Cerebellar nuclear complex (tissue), 1 donor: ENCODE measurements around the gene ARHGAP29.
A peak's percentile ranks its signal among the peaks of the same experiment; 100 is the strongest.

Experiments used
- DNase-seq, 2 experiments: peaks; one replicate each; lab custom pipeline; 2025; lab: John Stamatoyannopoulos, UW

The ARHGAP29 gene

DNA sequence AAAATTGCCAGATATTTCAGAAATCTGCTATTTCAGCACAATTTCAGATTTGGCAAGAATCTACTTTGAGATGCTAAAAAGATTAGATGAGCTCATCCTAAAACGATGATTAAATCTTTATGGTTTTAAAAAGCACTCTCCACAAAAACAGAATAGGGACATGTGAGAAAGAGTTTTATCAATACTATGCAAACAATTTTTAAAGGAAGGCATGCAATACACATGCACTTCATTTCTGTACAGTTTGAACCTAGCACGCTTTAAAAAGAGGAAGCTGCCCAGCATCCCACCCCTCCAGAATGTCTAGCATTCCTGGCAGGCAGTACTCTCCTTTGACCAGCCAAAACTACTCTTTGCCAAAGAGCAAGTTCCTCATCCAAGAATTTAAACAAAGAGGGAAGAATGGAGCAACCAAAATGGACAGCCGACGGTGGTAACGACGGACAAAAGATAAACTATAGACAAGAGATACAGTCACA is 1.3 kb downstream of the ARHGAP29 start:
- no peak for DNase-seq

DNA sequence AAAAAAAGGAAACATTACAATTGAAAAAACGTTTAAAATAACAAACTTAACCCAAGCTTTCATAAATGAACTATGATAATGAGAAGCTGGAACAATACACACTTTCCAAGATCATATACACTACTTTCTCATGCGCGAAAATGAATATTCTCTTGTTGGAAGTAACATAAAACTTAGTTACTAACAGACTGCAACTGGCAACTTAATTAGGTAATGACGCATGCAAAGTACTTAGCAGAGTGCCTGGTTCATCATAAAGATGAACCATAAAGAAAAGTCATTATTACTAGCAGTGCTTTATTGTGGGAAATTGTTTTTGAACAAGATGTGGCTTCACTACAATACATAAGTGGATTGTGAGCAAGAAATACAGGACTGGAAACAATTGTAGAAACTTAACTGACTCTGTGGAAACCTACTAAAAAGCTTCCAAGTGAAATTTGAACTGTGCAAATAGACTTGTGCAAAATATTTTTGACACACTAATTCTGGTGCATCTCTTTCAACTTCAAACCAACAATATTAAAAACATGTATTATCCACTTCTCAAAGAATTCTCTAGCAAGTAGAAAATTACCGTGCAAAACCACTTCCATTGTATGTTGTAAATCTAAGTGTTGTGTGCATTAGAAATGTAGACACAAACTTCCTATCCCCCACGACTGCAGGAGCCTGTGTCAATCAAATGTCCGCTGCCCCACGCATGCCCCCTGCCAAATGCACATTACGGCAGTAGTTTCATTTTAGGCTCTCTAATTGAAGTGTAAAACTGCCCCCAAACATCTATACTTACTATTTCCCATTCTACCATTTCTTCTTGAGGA is 2.0 kb downstream of the ARHGAP29 start:
- DNase-seq = no peak

- DNase-seq = no peak
Measured at GRCh38 chr1:94234615-94235014, 2.8 kb downstream of the ARHGAP29 start.

GRCh38 chr1:94231746-94232145 is 5.6 kb downstream of the ARHGAP29 start:
- DNase-seq = no peak

- no peak for DNase-seq
Measured at GRCh38 chr1:94230920-94231319, 6.5 kb downstream of the ARHGAP29 start.

GRCh38 chr1:94228640-94229375 is 8.6 kb downstream of the ARHGAP29 start:
- no peak for DNase-seq

DNA sequence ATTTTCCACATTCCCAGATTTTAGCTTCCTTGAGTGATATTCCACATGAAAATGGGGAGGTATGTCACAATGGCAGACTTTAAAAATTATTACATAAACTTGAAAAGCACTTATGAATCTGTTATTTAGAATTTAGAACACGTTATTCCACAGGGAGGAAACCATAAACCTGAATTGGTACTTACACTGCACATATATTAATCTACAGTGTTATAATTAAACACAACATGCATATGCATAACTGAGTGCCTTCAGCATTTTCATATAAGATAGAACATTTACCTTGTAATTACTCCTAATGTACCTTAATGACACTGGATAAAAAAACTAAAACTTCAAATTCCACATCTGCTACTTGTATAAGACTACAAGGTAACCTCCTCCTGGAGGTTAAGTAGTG is 9.8 kb downstream of the ARHGAP29 start:
- no peak for DNase-seq

- no peak for DNase-seq
Measured at GRCh38 chr1:94225845-94226244, 11.5 kb downstream of the ARHGAP29 start.

GRCh38 chr1:94218332-94218731 is 19.1 kb downstream of the ARHGAP29 start:
- DNase-seq = no peak

GRCh38 chr1:94215955-94216354 is 21.4 kb downstream of the ARHGAP29 start:
- no peak for DNase-seq

DNA sequence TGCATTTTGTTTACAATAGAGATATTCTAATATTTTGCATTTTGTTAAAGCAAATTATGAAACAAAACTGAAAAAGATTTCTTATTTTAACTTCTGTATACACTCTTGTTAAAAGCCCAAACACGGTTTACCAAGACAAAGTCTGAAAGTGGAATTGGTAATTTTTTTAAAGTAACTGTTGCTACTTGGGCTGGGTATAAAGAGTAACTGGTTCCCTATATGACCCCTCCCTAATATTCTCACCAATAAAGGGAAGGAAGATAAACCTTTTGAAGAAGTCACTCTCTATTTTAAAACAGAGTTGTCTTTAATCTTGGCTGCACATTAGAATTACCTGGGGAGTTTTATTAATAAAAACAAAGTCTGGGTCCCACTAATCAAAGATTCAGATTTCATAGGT is 27.4 kb downstream of the ARHGAP29 start:
- no peak for DNase-seq

DNA sequence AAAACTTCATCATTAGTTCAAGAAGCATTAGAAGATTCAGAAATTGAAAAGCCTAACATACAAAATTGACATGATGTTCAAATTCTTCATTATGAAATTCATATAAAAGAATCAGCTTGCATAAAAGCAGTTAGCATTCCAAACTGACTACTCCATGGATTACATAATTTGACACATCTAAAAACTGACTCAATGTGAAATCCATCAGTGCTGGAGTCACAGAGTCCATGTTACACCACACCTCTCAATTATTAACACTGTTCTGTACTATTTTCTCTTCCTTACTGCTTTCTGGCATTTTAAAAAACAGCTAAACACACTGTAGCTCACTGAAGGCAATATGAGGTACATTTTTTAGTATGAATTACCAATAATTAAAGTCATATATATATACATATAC is 28.0 kb downstream of the ARHGAP29 start:
- no peak for DNase-seq

DNA sequence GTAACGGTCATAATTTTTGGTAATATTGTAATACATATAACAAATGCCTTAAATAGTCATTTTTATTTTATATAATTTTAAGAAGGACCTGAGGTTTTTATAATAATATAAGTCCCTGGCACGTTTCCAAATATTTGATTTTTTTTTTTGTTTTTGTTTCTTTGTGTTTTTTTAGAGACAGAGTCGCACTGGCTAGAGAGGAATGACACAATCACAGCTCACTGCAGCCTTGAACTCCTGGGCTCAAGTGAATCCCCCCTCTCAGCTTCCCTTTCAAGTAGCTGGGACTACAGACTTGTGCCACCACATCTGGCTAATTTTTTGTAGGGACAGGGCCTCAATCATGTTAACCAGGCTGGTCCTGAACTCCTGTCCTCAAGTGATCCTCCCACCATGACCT is 29.7 kb downstream of the ARHGAP29 start:
- DNase-seq = no peak

- no peak for DNase-seq
Measured at GRCh38 chr1:94205639-94206038, 31.7 kb downstream of the ARHGAP29 start.

GRCh38 chr1:94202241-94202640 is 35.1 kb downstream of the ARHGAP29 start:
- no peak for DNase-seq

DNA sequence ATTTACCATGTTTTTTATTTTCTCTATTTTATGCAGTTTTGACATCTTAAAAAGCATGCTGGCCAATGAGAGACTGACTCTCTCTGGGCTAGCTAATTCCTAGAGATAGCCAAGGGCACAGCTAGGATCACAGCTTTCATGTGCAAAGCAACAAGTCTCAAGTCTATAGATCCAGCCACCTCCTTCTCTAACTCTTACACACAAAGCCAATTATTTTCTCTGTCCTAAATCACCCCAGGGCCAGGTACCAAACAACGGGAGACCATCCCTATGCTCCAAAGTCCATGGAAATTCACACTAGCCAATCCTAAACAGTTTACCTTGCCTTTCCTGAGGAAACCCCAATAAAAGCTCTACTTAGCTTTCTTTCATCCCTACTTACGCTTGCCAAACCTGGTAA is 38.0 kb downstream of the ARHGAP29 start:
- DNase-seq = no peak

DNA sequence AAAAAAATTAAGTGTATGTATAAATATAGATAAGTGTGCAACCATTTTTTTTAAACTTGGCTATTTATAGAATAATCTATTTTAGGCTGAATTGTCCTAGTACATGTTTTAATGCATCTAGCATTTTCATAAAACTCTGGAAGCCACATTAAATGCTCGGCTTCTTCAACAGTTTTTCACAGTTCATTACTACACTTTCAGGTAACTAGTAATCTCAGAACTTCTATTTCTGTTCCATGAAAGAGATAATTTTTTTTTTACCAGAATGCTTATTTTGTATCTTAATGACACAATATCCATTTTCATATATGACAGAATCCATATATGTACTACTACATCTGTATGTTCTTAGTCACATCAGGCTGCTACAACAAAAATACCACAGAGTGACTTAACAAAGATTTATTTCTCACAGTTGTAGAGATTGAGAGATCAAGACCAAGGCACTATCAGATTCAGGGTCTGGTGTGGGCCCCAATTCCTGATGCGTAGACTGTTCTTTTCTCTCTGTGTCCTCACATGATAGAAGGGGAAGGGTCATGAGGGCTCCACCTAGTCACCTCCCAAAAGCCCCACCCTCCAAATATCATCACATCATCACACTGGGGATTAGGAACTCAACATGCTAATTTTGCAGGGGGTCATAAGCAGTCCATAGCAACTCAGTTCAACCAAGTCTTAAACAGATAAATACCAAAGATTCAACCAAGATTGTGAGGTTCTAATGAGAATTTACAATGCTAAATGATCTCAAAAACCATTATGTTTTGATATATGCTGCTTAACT is 43.1 kb downstream of the ARHGAP29 start:
- DNase-seq = no peak

- DNase-seq = no peak
Measured at GRCh38 chr1:94193128-94193527, 44.3 kb downstream of the ARHGAP29 start.

DNA sequence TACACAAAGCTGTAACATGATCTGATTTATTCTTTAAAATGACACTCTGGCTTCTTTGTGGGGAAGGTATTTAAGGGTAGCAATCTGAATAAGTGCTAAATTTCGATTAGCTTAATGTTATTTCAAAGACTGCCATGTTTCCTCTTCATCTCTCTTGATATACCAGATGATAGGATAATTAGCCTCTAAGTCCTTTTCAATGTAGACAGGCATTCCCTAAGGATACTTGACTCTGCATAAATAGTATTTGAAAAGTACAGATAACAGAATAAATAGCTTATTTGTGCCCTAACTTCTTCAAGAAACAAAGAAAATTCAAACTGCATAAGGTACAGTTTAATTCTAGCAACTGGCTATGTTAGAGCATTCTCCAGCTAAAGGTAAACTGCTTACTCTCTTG is 46.2 kb downstream of the ARHGAP29 start:
- no peak for DNase-seq

- DNase-seq = peak; percentile 19 to 71
Measured at GRCh38 chr1:94186946-94187345, 50.4 kb downstream of the ARHGAP29 start.

DNA sequence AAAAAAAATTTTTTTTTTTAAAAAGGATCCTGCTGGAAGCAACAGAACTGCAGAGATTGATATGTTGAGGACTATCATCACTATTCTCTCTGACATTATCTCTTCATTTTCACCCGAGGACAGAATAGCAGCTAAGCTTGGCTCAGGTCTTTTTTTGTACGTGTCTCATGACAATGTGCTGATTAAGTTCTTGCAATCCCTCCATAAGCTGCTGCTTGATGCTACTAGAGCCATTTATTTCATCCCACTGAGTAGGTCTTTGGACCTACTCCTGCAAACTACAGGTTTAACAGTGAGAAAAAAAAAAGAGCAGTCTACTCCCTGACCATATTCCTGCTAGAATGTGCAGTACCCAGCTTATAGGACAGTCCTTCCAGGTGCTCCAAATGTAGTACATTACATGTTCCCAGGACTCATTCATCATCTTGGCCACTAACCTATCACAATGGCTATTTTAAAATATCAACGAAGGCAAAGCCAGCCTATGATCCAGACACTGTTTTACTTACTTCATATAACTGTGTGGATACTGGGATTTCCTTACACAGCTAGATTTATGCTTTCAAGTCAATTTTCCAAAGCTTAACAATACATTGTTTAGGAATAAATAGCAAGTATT is 54.1 kb downstream of the ARHGAP29 start:
- DNase-seq = no peak

GRCh38 chr1:94182191-94182590 is 55.2 kb downstream of the ARHGAP29 start:
- peak in 1 of 2 experiments; percentile 34 for DNase-seq
